ENCODE measurements around the gene CNOT10.
"Not testable (repeated sequence)": the region's sequence is repeated elsewhere in the genome, so short reads cannot be mapped to it uniquely, and the experiment has no call there.

CNOT10 gene

GRCh38 chr3:32673730-32674129, 11.3 kb upstream of the CNOT10 start:
- not testable (repeated sequence) for DNase-seq; H3K9me3 Mint-ChIP-seq; ATAC-seq; H3K4me3 Mint-ChIP-seq; H3K36me3 Mint-ChIP-seq (ENCODE audit: low read depth); H3K4me1 Mint-ChIP-seq; H3K27me3 Mint-ChIP-seq; H3K27ac Mint-ChIP-seq

DNA sequence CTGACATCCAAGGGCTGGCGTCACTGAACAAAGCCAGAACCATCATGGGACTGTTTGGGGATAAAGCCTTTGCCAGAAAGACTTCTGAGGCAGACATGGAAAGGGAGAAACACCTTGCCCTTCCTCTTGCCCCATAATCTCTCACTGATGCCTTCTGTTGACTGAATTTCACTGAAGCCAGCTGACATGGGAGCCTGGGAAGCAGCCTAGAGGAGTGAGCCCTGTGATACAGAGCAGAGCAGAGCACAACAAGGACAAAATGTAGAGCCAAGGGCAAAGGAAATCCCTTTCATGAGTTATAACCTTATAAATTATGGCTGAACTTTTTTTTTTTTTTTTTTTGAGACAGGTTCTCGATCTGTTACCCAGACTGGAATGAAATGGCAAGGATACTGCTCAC, 9.8 kb upstream of the CNOT10 start:
- Mint-ChIP-seq H3K4me1 (no peaks in the 10 kb centered on the region), H3K27me3 (no peaks in the 10 kb centered on the region), H3K36me3 (ENCODE audit: low read depth) (no peaks in the 10 kb centered on the region), H3K27ac (no peak overlapping the region), H3K9me3 (no peaks in the 10 kb centered on the region), H3K4me3 (no peak overlapping the region)
- DNase-seq = no peak
- no peak for ATAC-seq

DNA sequence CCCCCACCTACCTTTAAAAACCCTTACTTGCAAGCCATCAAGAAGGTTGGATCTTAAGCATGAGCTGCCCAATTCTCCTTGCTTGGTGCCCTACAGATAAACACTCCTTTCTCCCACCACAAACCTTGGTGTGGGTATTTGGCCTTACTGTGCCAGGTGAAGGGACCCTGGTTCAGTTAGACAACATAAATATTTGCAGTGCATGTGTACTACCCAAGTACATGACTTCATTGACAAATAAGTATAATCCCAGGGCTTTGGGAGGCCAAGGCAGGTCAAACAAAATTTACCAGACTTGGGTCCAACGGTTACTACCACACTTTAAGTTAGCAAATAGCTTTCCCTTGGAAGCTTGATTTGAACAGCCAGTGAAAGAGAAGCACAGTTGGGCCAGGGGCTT, 9.3 kb upstream of the CNOT10 start:
- Mint-ChIP-seq H3K36me3 (ENCODE audit: low read depth) (no peaks in the 10 kb centered on the region), H3K4me3 (no peak overlapping the region), H3K9me3 (no peaks in the 10 kb centered on the region), H3K27ac (no peak overlapping the region), H3K4me1 (no peaks in the 10 kb centered on the region), H3K27me3 (no peaks in the 10 kb centered on the region)
- ATAC-seq (no peak), DNase-seq (no peak)

DNA sequence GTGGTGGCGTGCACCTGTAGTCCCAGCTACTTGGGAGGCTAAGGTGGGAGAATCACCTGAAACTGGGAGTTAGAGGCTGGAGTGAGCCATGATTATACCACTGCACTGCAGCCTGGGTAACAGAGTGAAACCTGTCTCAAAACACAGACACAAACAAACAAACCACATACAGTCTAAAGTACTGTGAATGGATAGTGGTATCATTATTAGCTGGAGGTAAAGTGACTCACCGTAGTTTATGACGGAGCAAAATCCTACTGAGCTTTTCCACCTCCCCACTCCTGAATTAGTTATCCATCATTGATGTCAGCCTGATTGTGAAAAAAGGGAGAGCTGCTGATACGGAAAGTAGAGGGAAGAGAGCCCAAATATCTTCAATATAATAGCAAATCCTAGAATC, 3.2 kb upstream of the CNOT10 start:
- H3K9me3 Mint-ChIP-seq = no peaks in the 10 kb centered on the region
- H3K4me3 Mint-ChIP-seq = no peak overlapping the region
- no peaks in the 10 kb centered on the region for H3K27me3 Mint-ChIP-seq
- ATAC-seq = no peak
- H3K4me1 Mint-ChIP-seq = peaks cover 18% of the 10 kb centered on the region
- DNase-seq = no peak
- H3K27ac Mint-ChIP-seq = no peak overlapping the region
- H3K36me3 Mint-ChIP-seq (ENCODE audit: low read depth) = peaks cover 2% of the 10 kb centered on the region

GRCh38 chr3:32684029-32684799, 774 bp upstream of the CNOT10 start:
- DNase-seq = no peak
- Mint-ChIP-seq H3K27me3 (no peaks in the 10 kb centered on the region), H3K36me3 (ENCODE audit: low read depth) (peaks cover 9% of the 10 kb centered on the region), H3K4me1 (peaks cover 30% of the 10 kb centered on the region), H3K9me3 (no peaks in the 10 kb centered on the region), H3K27ac (peak overlapping the region; percentile 15), H3K4me3 (peak overlapping the region; percentile 93)
- ATAC-seq = no peak

- H3K4me1 Mint-ChIP-seq = peaks cover 30% of the 10 kb centered on the region
- no peaks in the 10 kb centered on the region for H3K9me3 Mint-ChIP-seq
- H3K4me3 Mint-ChIP-seq = peak overlapping the region; percentile 93
- peak overlapping the region; percentile 90 for H3K27ac Mint-ChIP-seq
- no peaks in the 10 kb centered on the region for H3K27me3 Mint-ChIP-seq
- DNase-seq (no peak), ATAC-seq (no peak)
- peaks cover 14% of the 10 kb centered on the region for H3K36me3 Mint-ChIP-seq (ENCODE audit: low read depth)
Observed at GRCh38 chr3:32685543-32686185, 676 bp downstream of the CNOT10 start.

DNA sequence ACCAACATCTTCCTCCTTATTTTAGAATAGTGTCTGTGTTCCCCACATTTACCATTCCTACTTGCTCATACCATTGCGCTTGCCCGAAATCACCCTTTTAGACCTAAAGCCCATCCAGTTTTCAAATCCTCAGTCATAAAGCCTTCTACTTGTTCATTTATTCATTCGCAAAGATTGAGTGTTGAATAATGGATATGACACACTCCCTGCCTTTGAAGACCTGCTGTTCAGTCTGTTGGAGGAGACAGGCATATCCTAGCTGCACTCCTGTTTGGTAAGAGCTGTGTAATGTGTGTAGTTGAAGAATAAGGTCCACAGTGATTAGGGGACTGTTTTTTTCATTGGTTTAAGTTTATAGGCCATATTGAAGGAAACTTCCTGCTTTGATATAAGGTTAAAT, 1.7 kb downstream of the CNOT10 start:
- H3K4me3 Mint-ChIP-seq = peak overlapping the region; percentile 93
- H3K27ac Mint-ChIP-seq = no peak overlapping the region
- H3K27me3 Mint-ChIP-seq = no peaks in the 10 kb centered on the region
- DNase-seq (no peak), ATAC-seq (no peak)
- H3K4me1 Mint-ChIP-seq = peaks cover 30% of the 10 kb centered on the region
- H3K36me3 Mint-ChIP-seq (ENCODE audit: low read depth) = peaks cover 17% of the 10 kb centered on the region
- H3K9me3 Mint-ChIP-seq = no peaks in the 10 kb centered on the region

- peaks cover 15% of the 10 kb centered on the region for H3K4me1 Mint-ChIP-seq
- H3K36me3 Mint-ChIP-seq (ENCODE audit: low read depth) = peaks cover 18% of the 10 kb centered on the region
- H3K27me3 Mint-ChIP-seq = no peaks in the 10 kb centered on the region
- no peak for ATAC-seq
- H3K9me3 Mint-ChIP-seq = no peaks in the 10 kb centered on the region
- DNase-seq = no peak
- H3K4me3 Mint-ChIP-seq = no peak overlapping the region
- H3K27ac Mint-ChIP-seq = no peak overlapping the region
Observed at GRCh38 chr3:32691847-32692246, 6.9 kb downstream of the CNOT10 start.

GRCh38 chr3:32696523-32696922, 11.5 kb downstream of the CNOT10 start:
- DNase-seq = no peak
- peaks cover 13% of the 10 kb centered on the region for H3K4me1 Mint-ChIP-seq
- no peak overlapping the region for H3K4me3 Mint-ChIP-seq
- no peaks in the 10 kb centered on the region for H3K9me3 Mint-ChIP-seq
- H3K27me3 Mint-ChIP-seq = no peaks in the 10 kb centered on the region
- peaks cover 18% of the 10 kb centered on the region for H3K36me3 Mint-ChIP-seq (ENCODE audit: low read depth)
- ATAC-seq = no peak
- no peak overlapping the region for H3K27ac Mint-ChIP-seq

DNA sequence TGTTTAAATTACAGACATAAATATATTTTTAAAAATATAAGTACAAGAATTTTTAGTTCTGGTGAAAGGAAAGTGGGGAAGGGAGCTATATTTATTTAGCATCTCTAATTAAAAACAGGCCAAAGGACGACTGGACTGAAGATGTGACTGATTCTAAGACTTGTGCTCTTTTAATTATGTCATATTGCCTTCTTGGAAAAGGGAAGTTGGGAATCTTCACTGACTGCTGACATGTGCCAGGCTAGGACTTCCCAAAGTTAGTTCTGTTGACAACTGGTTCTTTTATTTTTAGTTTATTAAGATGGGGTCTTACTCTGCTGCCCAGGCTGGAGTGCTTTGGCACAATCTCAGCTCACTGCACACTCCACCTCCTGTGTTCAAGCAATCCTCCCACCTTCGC, 13.5 kb downstream of the CNOT10 start:
- H3K27me3 Mint-ChIP-seq = no peaks in the 10 kb centered on the region
- peaks cover 17% of the 10 kb centered on the region for H3K4me1 Mint-ChIP-seq
- H3K4me3 Mint-ChIP-seq = no peak overlapping the region
- ATAC-seq = no peak
- H3K9me3 Mint-ChIP-seq = no peaks in the 10 kb centered on the region
- H3K36me3 Mint-ChIP-seq (ENCODE audit: low read depth) = peaks cover 26% of the 10 kb centered on the region
- H3K27ac Mint-ChIP-seq = no peak overlapping the region
- no peak for DNase-seq

- H3K4me1 Mint-ChIP-seq = peaks cover 19% of the 10 kb centered on the region
- no peak for ATAC-seq
- H3K36me3 Mint-ChIP-seq (ENCODE audit: low read depth) = peaks cover 28% of the 10 kb centered on the region
- H3K9me3 Mint-ChIP-seq = no peaks in the 10 kb centered on the region
- DNase-seq = no peak
- no peak overlapping the region for H3K27ac Mint-ChIP-seq
- no peaks in the 10 kb centered on the region for H3K27me3 Mint-ChIP-seq
- no peak overlapping the region for H3K4me3 Mint-ChIP-seq
Observed at GRCh38 chr3:32699429-32699828, 14.4 kb downstream of the CNOT10 start.

DNA sequence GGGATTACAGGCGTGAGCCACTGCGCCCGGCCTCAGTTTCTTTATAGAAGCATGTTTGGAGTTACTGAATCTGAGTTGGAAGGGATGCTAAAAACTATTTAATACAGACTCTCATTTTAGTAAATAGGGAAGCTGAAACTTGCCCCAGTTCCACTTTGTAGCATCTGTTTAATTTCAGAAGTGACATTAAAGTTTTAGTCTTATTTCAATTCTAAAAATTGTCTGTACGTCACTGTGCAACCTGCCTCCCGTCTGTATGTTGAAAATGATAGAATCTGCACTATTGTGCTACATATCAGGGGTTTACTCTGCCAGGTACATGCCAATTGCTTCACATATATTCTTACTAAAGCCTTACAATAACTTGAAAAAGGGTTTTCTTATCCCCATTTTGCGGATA, 15.3 kb downstream of the CNOT10 start:
- Mint-ChIP-seq H3K9me3 (no peaks in the 10 kb centered on the region), H3K27me3 (no peaks in the 10 kb centered on the region), H3K4me3 (no peak overlapping the region), H3K36me3 (ENCODE audit: low read depth) (peaks cover 28% of the 10 kb centered on the region), H3K27ac (no peak overlapping the region), H3K4me1 (peaks cover 18% of the 10 kb centered on the region)
- ATAC-seq = no peak
- no peak for DNase-seq

DNA sequence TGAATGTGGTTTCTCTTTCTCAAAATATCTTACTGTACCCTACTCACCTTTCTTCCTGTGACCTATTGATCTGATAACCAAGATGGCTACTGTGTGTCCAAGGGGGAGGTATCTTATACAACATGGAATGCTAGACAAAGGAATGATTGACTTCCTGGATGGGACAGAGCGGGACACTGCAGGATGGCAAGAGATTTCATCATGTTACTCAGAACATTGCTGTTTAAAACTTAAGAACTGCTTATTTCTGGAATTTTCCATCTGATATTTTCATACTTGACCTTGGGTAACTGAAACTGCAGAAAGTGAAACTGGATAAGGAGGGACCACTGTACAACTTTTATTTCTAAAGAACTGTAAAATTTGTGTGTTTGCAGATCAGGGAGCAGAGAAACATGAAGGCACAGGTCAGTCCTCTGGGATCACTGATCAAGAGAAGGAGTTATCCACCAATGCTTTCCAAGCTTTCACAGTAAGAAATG, 18.5 kb downstream of the CNOT10 start:
- no peaks in the 10 kb centered on the region for H3K27me3 Mint-ChIP-seq
- peaks cover 34% of the 10 kb centered on the region for H3K36me3 Mint-ChIP-seq (ENCODE audit: low read depth)
- peaks cover 24% of the 10 kb centered on the region for H3K4me1 Mint-ChIP-seq
- H3K4me3 Mint-ChIP-seq = no peak overlapping the region
- no peaks in the 10 kb centered on the region for H3K9me3 Mint-ChIP-seq
- H3K27ac Mint-ChIP-seq = peak overlapping the region; percentile 53
- DNase-seq (no peak), ATAC-seq (no peak)

GRCh38 chr3:32705232-32705631, 20.2 kb downstream of the CNOT10 start:
- Mint-ChIP-seq H3K4me1 (peaks cover 22% of the 10 kb centered on the region), H3K9me3 (no peaks in the 10 kb centered on the region), H3K4me3 (no peak overlapping the region), H3K36me3 (ENCODE audit: low read depth) (peaks cover 42% of the 10 kb centered on the region), H3K27me3 (no peaks in the 10 kb centered on the region), H3K27ac (no peak overlapping the region)
- DNase-seq = no peak
- ATAC-seq = no peak

GRCh38 chr3:32706348-32707025, 21.5 kb downstream of the CNOT10 start:
- Mint-ChIP-seq H3K27ac (peak overlapping the region; percentile 6), H3K36me3 (ENCODE audit: low read depth) (peaks cover 40% of the 10 kb centered on the region), H3K4me3 (no peak overlapping the region), H3K27me3 (no peaks in the 10 kb centered on the region), H3K4me1 (peaks cover 19% of the 10 kb centered on the region), H3K9me3 (no peaks in the 10 kb centered on the region)
- DNase-seq (no peak), ATAC-seq (no peak)
